Choroid plexus epithelial cell (primary cell): ENCODE data around the gene DUOX2.

Experiments
- DNase-seq: peaks from one replicate; pipeline ENCODE4 v3.0.0-alpha.2; 2010; ENCODE audit warnings: low read depth
- H3K4me3 ChIP-seq: 2 replicates; pipeline ENCODE4 v1.5.1; 2011; ENCODE audit warnings: low read depth, mild to moderate bottlenecking, control low read depth, low read length, moderate library complexity
- TF ChIP-seq, protein P1 (sequence below): conservative IDR thresholded peaks from 2 replicates; pipeline ENCODE4 v1.5.1; 2011; ENCODE audit warnings: low read depth, mild to moderate bottlenecking, control low read depth, inconsistent platforms, low read length, moderate library complexity

Gene DUOX2

DNA sequence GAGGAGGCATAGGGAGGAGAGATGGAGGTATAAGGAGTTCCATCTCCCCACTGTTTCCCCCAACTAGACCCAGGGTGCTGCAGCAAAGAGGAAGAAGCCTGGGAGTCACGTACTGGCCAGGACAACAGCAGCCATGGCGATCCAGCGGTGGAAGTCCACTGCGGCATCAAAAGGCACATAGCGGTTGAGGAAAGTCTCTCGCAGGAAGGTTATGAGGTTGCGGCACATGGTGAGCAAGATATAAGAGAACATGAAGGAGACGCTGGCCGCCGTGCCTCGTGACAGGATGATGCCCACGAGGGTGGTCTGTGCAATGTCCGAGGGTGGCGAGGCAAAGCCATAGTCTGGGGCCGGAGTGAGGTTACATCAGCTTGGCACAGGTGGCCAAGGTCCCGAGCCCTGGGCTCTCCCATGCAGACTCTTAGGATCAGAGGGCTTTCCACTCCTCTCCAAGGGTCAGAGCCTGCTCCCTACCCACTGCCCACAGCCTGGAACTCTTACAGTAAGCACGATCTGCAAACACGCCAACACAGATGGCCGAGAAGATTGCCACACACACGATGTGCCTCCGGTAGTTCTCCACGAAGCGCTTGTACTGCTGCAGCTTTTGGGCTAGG, 14.3 kb downstream of the DUOX2 start:
- TF ChIP-seq, protein P1, sequence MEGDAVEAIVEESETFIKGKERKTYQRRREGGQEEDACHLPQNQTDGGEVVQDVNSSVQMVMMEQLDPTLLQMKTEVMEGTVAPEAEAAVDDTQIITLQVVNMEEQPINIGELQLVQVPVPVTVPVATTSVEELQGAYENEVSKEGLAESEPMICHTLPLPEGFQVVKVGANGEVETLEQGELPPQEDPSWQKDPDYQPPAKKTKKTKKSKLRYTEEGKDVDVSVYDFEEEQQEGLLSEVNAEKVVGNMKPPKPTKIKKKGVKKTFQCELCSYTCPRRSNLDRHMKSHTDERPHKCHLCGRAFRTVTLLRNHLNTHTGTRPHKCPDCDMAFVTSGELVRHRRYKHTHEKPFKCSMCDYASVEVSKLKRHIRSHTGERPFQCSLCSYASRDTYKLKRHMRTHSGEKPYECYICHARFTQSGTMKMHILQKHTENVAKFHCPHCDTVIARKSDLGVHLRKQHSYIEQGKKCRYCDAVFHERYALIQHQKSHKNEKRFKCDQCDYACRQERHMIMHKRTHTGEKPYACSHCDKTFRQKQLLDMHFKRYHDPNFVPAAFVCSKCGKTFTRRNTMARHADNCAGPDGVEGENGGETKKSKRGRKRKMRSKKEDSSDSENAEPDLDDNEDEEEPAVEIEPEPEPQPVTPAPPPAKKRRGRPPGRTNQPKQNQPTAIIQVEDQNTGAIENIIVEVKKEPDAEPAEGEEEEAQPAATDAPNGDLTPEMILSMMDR, result no peak
- DNase-seq, result no peak

DNA sequence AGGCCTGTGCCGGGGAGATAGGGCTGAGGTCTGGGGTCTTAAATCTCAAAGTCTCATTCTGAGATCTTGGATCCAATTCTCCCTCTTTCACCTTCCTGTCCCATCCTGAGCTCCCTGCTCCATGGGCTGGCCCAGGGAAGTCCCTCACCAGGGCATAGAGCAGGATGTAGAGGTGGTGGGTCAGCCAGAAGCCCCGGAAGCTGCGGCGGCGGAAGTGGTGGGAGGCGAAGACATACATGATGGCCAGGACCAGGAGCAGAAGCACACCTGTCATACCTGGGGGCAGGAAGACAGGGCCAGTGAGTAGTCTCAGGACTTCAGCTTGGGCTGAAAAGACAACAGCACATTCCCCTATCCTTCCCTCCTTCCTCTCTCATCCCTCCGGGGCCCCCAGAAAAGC, 16.5 kb downstream of the DUOX2 start:
- DNase-seq, result no peak
- no peak overlapping the region for H3K4me3 ChIP-seq
- TF ChIP-seq, protein P1, result no peak

More for the DNA sequence above, 14.3 kb downstream of the DUOX2 start:
- H3K4me3 ChIP-seq, result no peak overlapping the region

DNA sequence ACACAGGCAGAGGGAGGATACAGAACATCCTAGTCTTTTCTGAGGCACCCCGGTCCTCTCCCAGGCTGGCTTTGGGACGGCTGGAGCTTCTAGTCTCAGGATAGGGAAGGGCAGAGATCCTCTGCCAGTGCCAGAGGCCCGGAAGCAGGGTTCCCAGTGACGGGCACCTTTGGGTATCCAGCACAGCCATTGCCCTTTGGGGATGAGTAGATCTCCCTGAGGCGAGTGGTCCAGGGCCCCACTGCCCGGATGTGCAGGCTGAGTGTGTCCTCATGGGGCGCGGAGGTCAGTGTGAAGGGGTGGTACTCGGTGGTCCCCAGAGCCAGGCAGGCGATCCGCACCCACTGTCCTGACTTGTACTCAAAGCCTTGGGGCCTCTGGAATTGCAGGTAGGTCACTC, 18.3 kb downstream of the DUOX2 start:
- no peak for DNase-seq
- TF ChIP-seq, protein P1, result no peak
- H3K4me3 ChIP-seq, result no peak overlapping the region

DNA sequence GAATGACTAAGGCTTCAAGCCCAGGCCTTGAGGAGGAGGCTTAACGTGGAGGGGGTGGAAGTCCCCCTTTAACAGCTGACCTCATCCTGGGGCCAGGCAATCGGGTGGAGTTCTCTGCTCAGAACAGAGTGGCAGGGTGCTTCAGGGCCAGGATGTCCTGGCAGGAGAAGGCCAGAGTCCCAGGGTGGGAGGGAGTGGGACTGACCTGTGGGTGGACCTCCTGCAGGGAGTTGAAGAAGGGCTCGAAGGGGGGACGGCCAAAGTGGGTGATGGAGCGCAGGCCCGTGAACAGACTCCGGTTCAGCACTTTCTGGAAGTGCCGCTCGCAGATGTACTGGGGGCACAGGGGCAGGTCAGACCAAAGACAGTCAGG, 19.6 kb downstream of the DUOX2 start:
- no peak overlapping the region for H3K4me3 ChIP-seq
- no peak for DNase-seq
- TF ChIP-seq, protein P1, result no peak

DNA sequence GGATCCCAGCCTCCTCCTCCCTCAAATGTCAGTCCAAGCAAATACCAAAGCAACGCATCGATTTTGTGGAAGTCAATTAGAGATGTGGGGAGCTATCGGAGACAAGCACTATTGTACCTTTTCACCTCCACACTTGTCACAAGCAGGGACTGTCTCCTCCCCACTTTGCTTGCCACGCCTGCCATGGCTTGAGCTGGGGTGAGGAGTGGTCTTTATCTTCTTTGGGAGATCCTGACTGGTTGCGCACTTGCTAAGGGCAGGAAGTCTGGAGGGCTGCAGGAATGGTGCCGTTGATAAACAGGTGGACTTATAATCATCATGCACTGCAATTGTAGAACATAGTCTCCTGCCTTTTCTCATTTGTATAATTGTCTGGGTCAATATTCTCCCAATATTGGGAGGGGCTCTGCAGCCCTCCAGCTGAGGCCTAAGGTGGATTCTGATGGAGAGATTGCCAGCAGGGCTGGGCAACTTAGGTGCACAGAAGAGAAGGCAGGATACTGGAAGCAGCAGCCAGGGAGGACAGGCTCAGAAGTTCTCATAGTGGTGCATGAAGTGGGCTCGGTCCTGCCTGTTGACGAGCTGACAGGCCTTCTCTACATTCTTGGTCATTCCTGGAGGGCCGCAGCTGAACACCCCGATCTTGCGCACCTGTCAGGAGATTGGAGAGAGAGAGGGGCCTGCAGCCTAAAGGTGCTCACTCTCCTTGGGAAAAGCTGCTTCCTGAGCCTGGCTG, 20.2 kb downstream of the DUOX2 start:
- H3K4me3 ChIP-seq, result no peak overlapping the region
- TF ChIP-seq, protein P1, result no peak
- DNase-seq, result no peak

DNA sequence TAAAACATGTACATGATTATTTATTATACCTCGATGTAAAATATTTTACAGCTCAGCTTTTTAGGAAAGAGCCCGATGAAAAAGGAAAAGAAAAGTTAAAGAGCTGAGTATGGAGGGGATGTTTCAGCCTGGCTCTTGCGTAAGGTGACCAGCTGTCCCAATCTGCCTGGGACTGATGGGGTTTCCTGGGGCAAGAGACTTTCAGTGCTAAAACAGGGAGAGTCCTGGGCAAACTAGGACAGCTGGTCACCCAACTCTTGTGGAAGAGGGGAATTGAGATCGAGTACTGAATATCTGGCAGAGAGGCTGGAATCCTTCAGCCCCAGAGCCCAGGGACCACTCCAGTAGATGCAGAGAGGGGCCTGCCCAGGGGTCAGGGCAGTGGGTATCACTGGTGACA, 21.0 kb downstream of the DUOX2 start:
- no peak for DNase-seq
- TF ChIP-seq, protein P1, result no peak

DNA sequence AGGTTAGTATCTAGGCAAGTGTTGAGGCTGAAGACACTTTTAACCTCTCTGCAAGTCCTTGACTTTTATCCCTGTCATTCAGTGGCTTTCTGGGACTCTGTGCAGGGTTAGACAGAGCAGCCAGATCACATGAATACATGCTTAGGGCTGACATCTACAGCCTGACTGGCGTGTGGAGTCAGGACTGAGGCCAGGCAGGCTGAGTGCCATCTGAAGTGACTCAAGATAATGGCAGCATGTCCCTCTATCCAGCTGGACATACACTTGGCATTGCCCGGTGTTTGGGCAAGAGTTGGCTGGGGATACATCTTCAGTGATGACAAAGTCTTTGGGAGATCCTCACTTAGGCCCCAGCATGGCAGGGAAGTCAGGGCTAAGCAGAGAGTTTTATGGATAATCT, 22.4 kb downstream of the DUOX2 start:
- TF ChIP-seq, protein P1, result no peak
- no peak for DNase-seq
- H3K4me3 ChIP-seq, result no peak overlapping the region

More for the DNA sequence above, 21.0 kb downstream of the DUOX2 start:
- H3K4me3 ChIP-seq, result no peak overlapping the region
